Erythroblast (primary cell): ENCODE results near the gene ADGRV1.

ENCODE experiments used
- GATA1 ChIP-seq: IDR thresholded peaks from 2 replicates; pipeline ENCODE4 v1.6.1; 2011; ENCODE audit warnings: low read depth, mild to moderate bottlenecking, control low read depth, low read length, moderate library complexity
- POLR2A ChIP-seq: IDR thresholded peaks from 2 replicates; pipeline ENCODE4 v1.6.1; 2011; ENCODE audit warnings: mild to moderate bottlenecking, low read length

DNA sequence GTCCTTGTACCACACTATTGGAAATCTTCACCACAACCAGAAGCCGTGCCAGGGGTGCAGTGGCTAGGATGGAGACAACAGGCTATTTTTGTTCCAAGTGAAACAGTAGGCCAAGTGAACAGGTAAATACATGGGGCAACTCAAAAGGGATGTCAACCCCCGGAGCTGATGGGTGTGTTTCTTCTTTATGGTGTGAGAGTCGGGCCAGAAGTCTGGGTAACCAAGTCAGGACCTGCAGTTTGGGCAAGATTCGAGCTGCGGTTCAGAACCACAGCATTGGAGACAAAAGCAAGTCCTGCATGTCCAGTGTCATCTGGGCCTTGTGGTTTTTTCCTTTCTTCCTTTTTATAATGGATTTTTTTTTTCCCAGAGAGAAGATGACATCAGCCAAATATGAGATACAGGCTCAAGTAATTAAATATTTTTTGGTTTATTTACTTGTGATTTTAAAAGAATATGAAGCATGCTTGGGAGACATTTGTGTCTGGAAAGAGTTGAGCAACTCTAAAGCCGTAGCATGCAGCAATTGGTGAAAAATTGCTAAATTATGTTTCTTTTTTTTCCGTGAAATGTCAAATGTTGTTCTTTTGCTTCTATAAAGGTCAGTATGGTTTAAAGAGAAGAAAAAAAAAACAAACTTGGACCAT is 562.9 kb downstream of the ADGRV1 start:
- TF ChIP-seq POLR2A (no peak), GATA1 (no peak)
